H54 (cell line): ENCODE measurements around the gene PTGER3.
"Not testable (repeated sequence)": the region's sequence is repeated elsewhere in the genome, so short reads cannot be mapped to it uniquely, and the experiment has no call there.

ENCODE experiments used
- DNase-seq: peaks from one replicate; pipeline ENCODE4 v3.0.0; 2011; ENCODE audit warnings: low spot score, mixed read lengths; ENCODE audit not compliant: insufficient read length
- FAIRE-seq: peaks from 3 replicates; lab custom pipeline; 2011; peaks lifted over from hg19 to GRCh38; lab: Jason Lieb, UNC
- POLR2A ChIP-seq: IDR thresholded peaks from 2 replicates; pipeline ENCODE4 v1.6.1; 2011; ENCODE audit warnings: low read depth, mild to moderate bottlenecking, low read length

The PTGER3 gene

GRCh38 chr1:70978623-70979022 is 69.0 kb downstream of the PTGER3 start:
- DNase-seq (no peak), FAIRE-seq (no peak)
- TF ChIP-seq POLR2A = no peak

GRCh38 chr1:70977575-70977974 is 70.0 kb downstream of the PTGER3 start:
- TF ChIP-seq POLR2A = no peak
- FAIRE-seq (no peak), DNase-seq (no peak)

DNA sequence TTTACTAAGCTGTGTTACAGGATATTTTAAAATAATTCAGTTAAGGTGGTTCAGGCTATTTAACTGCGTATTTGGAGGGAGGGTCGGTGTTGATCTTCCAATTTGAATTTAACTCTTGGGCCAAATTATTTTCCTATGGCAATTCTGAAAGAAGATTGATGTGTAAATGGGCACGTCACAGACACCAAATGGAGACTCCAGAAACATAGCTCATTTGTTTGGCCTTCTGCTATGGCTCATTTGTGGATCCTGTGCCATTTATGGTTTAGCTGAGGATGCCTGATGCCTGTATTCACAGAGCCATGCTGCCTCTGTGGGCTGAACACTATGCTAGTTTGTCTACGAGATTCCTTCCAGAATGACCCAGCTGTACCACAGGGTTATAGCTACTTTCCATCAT is 70.6 kb downstream of the PTGER3 start:
- FAIRE-seq (no peak), DNase-seq (no peak)
- TF ChIP-seq POLR2A = no peak

DNA sequence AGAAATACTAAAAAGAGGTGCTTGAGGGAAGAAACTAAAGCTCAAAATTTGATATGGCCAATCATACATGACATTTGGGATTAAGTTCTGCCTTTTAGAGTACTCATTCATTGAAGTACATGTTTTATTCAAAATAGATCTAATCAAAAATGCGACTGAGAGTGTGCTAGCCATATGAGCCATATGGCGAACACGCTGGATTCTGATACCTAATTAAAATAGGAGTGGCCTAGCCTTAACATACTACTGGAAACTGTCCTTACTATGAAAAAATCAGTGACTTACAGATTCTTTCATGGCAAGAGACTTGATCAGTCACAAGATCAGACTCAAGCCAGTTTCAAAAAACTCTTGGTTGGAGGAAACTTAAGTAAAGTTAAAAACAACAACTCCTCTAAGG is 73.9 kb downstream of the PTGER3 start:
- FAIRE-seq (no peak), DNase-seq (no peak)
- TF ChIP-seq POLR2A = no peak

DNA sequence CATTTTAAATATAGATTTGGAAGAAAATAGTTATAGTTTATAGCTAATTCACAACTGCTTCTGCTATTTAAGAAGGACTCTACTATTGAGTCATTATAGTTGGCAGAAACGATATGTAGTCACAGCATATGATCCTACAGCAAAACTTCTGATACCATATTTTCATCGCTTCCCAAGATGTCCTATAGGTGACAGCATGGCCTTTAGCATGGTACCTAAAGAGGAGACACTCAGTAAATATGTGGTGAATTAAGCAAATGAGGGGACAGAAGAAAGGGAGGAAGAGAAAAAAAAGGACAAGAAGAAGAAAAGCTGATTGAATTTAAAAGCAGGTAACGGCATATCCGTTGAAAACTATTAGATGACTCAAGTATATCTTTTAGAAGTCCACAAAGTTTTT is 77.2 kb downstream of the PTGER3 start:
- FAIRE-seq (no peak), DNase-seq (no peak)
- no peak for TF ChIP-seq POLR2A

GRCh38 chr1:70966018-70966638 is 81.5 kb downstream of the PTGER3 start:
- peak; percentile 15 for FAIRE-seq
- no peak for DNase-seq

GRCh38 chr1:70963374-70963773 is 84.2 kb downstream of the PTGER3 start:
- FAIRE-seq (no peak), DNase-seq (no peak)
- TF ChIP-seq POLR2A = no peak

More at GRCh38 chr1:70966018-70966638, 81.5 kb downstream of the PTGER3 start:
- TF ChIP-seq POLR2A = no peak

- DNase-seq (no peak), FAIRE-seq (no peak)
- TF ChIP-seq POLR2A = no peak
Observed at GRCh38 chr1:70961374-70961975, 86.1 kb downstream of the PTGER3 start.

DNA sequence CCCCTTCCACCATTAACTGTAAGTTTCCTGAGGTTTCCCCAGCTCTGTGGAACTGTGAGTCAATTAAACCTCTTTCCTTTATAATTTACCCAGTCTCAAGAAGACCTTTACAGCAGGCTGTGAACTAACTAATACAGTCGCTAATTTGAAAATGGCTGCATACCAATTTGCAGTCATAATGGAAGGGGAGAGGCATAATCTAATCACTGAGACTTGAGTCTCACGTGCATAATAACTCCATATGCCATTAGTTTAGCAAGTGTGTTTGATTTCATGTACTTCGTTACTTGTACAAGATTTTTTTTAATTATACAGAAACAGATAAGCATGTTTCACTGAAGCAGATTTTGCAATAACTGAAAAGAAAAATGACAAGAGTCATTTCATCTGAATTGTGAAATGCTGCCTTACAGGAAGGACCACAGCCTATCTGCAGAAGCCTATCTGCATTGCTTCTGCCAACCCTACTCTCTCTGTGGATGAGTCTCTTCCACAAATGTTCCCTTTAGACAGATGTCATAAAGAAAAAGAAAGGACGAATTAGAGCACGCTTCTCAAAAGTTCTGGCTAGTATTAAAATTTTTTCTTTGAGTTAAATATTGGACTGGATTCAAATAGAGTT is 99.1 kb downstream of the PTGER3 start:
- FAIRE-seq = no peak
- no peak for DNase-seq
- TF ChIP-seq POLR2A = no peak

GRCh38 chr1:70947835-70948234 is 99.8 kb downstream of the PTGER3 start:
- no peak for TF ChIP-seq POLR2A
- no peak for FAIRE-seq
- no peak for DNase-seq

DNA sequence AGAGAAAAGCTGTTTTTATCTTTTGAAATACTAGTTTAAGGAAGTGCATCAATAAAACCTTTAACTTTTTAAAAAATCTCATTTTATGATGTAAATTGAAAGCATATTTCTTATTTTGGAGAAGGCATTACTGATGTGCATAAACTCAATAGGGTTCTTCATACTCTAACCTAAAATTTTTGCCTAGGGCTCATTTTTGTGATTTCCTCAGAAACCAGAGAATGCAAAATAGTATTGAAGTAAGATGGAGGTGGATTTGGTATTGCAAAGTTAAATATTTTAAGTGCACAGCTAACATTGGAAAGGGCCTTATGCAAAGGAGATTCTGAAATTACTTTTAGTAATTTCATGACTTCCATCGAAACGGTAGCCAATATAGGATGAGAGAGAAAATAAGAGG is 101.9 kb downstream of the PTGER3 start:
- FAIRE-seq = no peak
- no peak for DNase-seq
- no peak for TF ChIP-seq POLR2A

GRCh38 chr1:70945251-70945650 is 102.4 kb downstream of the PTGER3 start:
- TF ChIP-seq POLR2A = no peak
- no peak for FAIRE-seq
- no peak for DNase-seq

- DNase-seq = no peak
- TF ChIP-seq POLR2A = no peak
- FAIRE-seq = no peak
Observed at GRCh38 chr1:70941563-70941962, 106.1 kb downstream of the PTGER3 start.

- not testable (repeated sequence) for DNase-seq, FAIRE-seq
Observed at GRCh38 chr1:70940398-70940797, 107.2 kb downstream of the PTGER3 start.
